ENCODE data around the gene RPS25.
A peak's percentile ranks its signal among the peaks of the same experiment; 100 is the strongest.

RPS25 gene

GRCh38 chr11:118998822-118999221, 19.3 kb downstream of the RPS25 start:
- no peak for TF ChIP-seq CTCF (IDR thresholded peaks at IDR 0.05; ENCODE audit: low read length)
- no peak for TF ChIP-seq EZH2 (IDR thresholded peaks at IDR 0.05; ENCODE audit: borderline replicate concordance, low read length)
- Histone ChIP-seq H2AFZ (ENCODE audit: low read length) (no peak overlapping the region), H3K9ac (ENCODE audit: low read length) (peak overlapping the region; percentile 93), H3F3A (ENCODE audit: insufficient read depth, low read length) (no peaks in the 10 kb centered on the region), H3K4me2 (ENCODE audit: low read length) (peak overlapping the region; percentile 94), H3K79me2 (ENCODE audit: insufficient read depth, low read length) (peaks cover 4% of the 10 kb centered on the region; the same call in 1 of the 2 replicates), H3K4me1 (ENCODE audit: insufficient read depth, low read length, severe bottlenecking) (peaks cover 21% of the 10 kb centered on the region), H4K20me1 (ENCODE audit: insufficient read depth, low read length) (no peaks in the 10 kb centered on the region), H3K4me3 (ENCODE audit: low read depth, low read length, poor library complexity, severe bottlenecking) (peak overlapping the region; percentile 86), H3K9me2 (ENCODE audit: low read depth, low read length) (no peaks in the 10 kb centered on the region), H3K27me3 (ENCODE audit: insufficient read depth, low read length) (no peaks in the 10 kb centered on the region), H3K9me3 (ENCODE audit: low read length) (no peaks in the 10 kb centered on the region), H3K27ac (ENCODE audit: low read depth, low read length, poor library complexity, severe bottlenecking) (no peak overlapping the region), H3K36me3 (ENCODE audit: insufficient read depth, low read length) (peaks cover 38% of the 10 kb centered on the region)

GRCh38 chr11:118998388-118998717, 19.8 kb downstream of the RPS25 start:
- Histone ChIP-seq H3K9me2 (ENCODE audit: low read depth, low read length) (no peaks in the 10 kb centered on the region), H2AFZ (ENCODE audit: low read length) (no peak overlapping the region), H3K27ac (ENCODE audit: low read depth, low read length, poor library complexity, severe bottlenecking) (no peak overlapping the region), H3K4me1 (ENCODE audit: insufficient read depth, low read length, severe bottlenecking) (peaks cover 21% of the 10 kb centered on the region), H3K79me2 (ENCODE audit: insufficient read depth, low read length) (peaks cover 4% of the 10 kb centered on the region; the same call in 1 of the 2 replicates), H3F3A (ENCODE audit: insufficient read depth, low read length) (no peaks in the 10 kb centered on the region), H3K4me2 (ENCODE audit: low read length) (peak overlapping the region; percentile 94), H3K4me3 (ENCODE audit: low read depth, low read length, poor library complexity, severe bottlenecking) (peak overlapping the region; percentile 86), H3K9ac (ENCODE audit: low read length) (peak overlapping the region; percentile 93), H4K20me1 (ENCODE audit: insufficient read depth, low read length) (no peaks in the 10 kb centered on the region), H3K9me3 (ENCODE audit: low read length) (no peaks in the 10 kb centered on the region), H3K27me3 (ENCODE audit: insufficient read depth, low read length) (no peaks in the 10 kb centered on the region), H3K36me3 (ENCODE audit: insufficient read depth, low read length) (peaks cover 36% of the 10 kb centered on the region)
- TF ChIP-seq CTCF (IDR thresholded peaks at IDR 0.05; ENCODE audit: low read length): no peak
- TF ChIP-seq EZH2 (IDR thresholded peaks at IDR 0.05; ENCODE audit: borderline replicate concordance, low read length): no peak

GRCh38 chr11:118997627-118998387, 20.3 kb downstream of the RPS25 start, which contains the start of gene CENATAC:
Gene CENATAC (plus strand): TSS chr11:118998138. CDS start chr11:118998198, 60 bp downstream.
- H3K9ac ChIP-seq (ENCODE audit: low read length): peak within 1 kb of the TSS; percentile 93
- H3K9me3 ChIP-seq (ENCODE audit: low read length): no peaks in the 10 kb centered on the region
- peak within 1 kb of the TSS; percentile 94 for H3K4me2 ChIP-seq (ENCODE audit: low read length)
- TF ChIP-seq CTCF (IDR thresholded peaks at IDR 0.05; ENCODE audit: low read length): no peak
- no peak for TF ChIP-seq EZH2 (IDR thresholded peaks at IDR 0.05; ENCODE audit: borderline replicate concordance, low read length)
- H3K79me2 ChIP-seq (ENCODE audit: insufficient read depth, low read length): peaks cover 4% of the 10 kb centered on the region; the same call in 1 of the 2 replicates
- H3K27me3 ChIP-seq (ENCODE audit: insufficient read depth, low read length): no peaks in the 10 kb centered on the region
- H4K20me1 ChIP-seq (ENCODE audit: insufficient read depth, low read length): no peaks in the 10 kb centered on the region
- H3F3A ChIP-seq (ENCODE audit: insufficient read depth, low read length): no peaks in the 10 kb centered on the region
- H3K27ac ChIP-seq (ENCODE audit: low read depth, low read length, poor library complexity, severe bottlenecking): peak within 1 kb of the TSS; percentile 37
- H3K9me2 ChIP-seq (ENCODE audit: low read depth, low read length): no peaks in the 10 kb centered on the region
- H3K4me3 ChIP-seq (ENCODE audit: low read depth, low read length, poor library complexity, severe bottlenecking): peak within 1 kb of the TSS; percentile 86
- no peak within 1 kb of the TSS for H2AFZ ChIP-seq (ENCODE audit: low read length)
- peaks cover 21% of the 10 kb centered on the region for H3K4me1 ChIP-seq (ENCODE audit: insufficient read depth, low read length, severe bottlenecking)
- H3K36me3 ChIP-seq (ENCODE audit: insufficient read depth, low read length): peaks cover 33% of the 10 kb centered on the region

Measured in OCI-LY1 (cell line).